GDM1 (cell line): ENCODE results near the gene MCRIP2.

ENCODE experiments used
- DNase-seq: peaks from one replicate; lab custom pipeline; 2025; lab: John Stamatoyannopoulos, UW

Gene MCRIP2

GRCh38 chr16:648781-649589 is 7.4 kb downstream of the MCRIP2 start, which contains the start of gene WDR90:
Gene WDR90 (plus strand): TSS chr16:649365. CDS start chr16:649417, 52 bp downstream.
- peak; percentile 87 for DNase-seq

- no peak for DNase-seq
Observed at GRCh38 chr16:649631-650030, 8.0 kb downstream of the MCRIP2 start.

- no peak for DNase-seq
Observed at GRCh38 chr16:651844-652243, 10.2 kb downstream of the MCRIP2 start.

GRCh38 chr16:652454-653305 is 11.1 kb downstream of the MCRIP2 start:
- DNase-seq, result no peak

GRCh38 chr16:654034-654433 is 12.4 kb downstream of the MCRIP2 start:
- no peak for DNase-seq

GRCh38 chr16:657487-657886 is 15.9 kb downstream of the MCRIP2 start:
- DNase-seq, result no peak

GRCh38 chr16:658679-659571 is 17.3 kb downstream of the MCRIP2 start:
- DNase-seq, result no peak

- no peak for DNase-seq
Observed at GRCh38 chr16:659618-660017, 18.0 kb downstream of the MCRIP2 start.

GRCh38 chr16:660132-660458 is 18.5 kb downstream of the MCRIP2 start:
- no peak for DNase-seq

- no peak for DNase-seq
Observed at GRCh38 chr16:660459-661183, 19.0 kb downstream of the MCRIP2 start.

GRCh38 chr16:661184-661821 is 19.7 kb downstream of the MCRIP2 start:
- no peak for DNase-seq

GRCh38 chr16:662095-662494 is 20.5 kb downstream of the MCRIP2 start:
- no peak for DNase-seq

- DNase-seq, result no peak
Observed at GRCh38 chr16:662597-662996, 21.0 kb downstream of the MCRIP2 start.

GRCh38 chr16:666572-666971 is 24.9 kb downstream of the MCRIP2 start:
- DNase-seq, result no peak

- no peak for DNase-seq
Observed at GRCh38 chr16:667113-667779, 25.6 kb downstream of the MCRIP2 start.

GRCh38 chr16:667780-668518 is 26.3 kb downstream of the MCRIP2 start, which contains the start of gene RHOT2:
Gene RHOT2 (plus strand): TSS chr16:668132. CDS start chr16:668200, 68 bp downstream.
- DNase-seq, result peak; percentile 90

- DNase-seq, result no peak
Observed at GRCh38 chr16:668519-669171, 27.0 kb downstream of the MCRIP2 start.

- no peak for DNase-seq
Observed at GRCh38 chr16:669666-670065, 28.0 kb downstream of the MCRIP2 start.
